ENCODE measurements around the gene DENND1A.
A peak's percentile ranks its signal among the peaks of the same experiment; 100 is the strongest.
"Not testable (repeated sequence)": the region's sequence is repeated elsewhere in the genome, so short reads cannot be mapped to it uniquely, and the experiment has no call there.

DENND1A gene

DNA sequence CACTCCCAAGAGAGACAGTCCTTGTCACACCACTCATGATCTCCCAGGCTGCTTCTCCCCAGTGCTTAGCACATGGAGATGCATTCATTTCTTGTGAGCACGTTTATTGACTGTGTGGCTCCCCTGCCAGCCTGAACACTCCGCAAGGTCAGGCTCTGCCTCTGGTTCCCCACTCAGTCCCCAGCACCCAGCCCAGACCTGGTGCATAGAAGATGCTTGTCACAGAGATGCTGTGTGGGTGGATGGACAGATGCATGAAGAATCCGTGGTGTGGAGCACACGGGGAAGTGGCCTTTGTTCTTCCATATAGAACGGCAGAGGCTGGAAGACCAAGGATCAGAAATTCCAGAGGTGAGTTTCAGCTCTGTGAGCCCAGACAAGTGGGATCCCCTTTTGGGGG is 587.7 kb downstream of the DENND1A start:
- no peak for DNase-seq

DNA sequence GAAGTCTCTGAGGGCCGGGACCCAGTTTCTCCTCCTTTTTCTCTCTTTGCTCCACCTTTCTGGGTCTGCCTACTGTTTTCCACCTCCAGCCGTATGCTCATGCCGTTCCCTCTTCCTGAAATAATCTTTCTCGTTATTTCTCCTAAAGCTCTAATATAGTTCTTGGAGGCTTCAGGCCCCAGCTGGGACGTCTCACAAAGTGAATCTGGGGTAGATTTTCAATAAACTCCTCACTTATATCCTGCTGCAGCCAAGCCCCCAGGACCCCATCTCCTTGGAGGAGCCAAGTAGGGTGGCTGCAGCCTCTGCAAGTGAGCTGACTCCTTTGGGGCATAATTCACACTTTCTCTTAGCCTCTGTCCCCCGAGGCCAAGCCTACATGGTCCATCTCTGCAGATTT is 588.1 kb downstream of the DENND1A start:
- DNase-seq, result no peak

DNA sequence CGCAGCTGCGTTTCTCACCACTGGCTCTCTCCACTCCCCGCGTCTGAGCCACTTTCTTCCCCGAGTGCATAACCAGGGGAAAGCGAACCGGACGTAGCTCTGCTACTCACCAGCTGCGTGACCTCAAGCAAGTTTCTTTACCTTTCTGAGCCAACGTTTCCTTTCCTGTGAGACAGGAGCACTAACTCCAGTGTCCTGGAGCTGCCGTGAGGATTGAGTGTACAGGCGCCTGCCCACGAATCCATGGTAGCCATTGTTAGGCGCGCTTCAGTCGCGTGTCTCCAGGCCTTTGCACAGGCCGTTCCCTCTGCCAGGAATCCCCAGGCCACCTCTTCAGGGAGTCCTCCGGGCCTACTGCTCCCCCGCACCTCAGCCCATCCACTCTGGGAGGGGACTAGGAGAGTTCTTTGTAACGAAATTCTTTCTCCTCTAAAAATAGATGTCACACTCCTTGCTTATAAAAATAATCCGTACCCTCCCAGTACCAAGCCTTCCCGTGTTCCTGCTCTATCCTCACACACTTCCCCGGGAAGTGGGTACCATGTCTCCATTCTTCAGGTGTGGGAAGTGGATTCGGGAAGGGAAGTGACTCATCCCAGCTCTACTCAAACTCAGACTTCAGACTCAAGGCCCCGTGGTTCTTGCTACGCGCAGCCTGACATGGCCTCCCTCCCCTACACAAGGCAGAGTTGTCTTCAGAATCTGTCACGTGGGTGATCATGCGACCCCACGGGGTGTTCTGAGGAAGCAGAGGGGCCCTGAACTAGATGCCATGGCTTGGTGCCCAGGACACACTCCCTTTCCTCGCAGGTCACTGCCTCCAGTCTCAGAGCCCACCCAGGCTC is 590.0 kb downstream of the DENND1A start:
- DNase-seq, result no peak

DNA sequence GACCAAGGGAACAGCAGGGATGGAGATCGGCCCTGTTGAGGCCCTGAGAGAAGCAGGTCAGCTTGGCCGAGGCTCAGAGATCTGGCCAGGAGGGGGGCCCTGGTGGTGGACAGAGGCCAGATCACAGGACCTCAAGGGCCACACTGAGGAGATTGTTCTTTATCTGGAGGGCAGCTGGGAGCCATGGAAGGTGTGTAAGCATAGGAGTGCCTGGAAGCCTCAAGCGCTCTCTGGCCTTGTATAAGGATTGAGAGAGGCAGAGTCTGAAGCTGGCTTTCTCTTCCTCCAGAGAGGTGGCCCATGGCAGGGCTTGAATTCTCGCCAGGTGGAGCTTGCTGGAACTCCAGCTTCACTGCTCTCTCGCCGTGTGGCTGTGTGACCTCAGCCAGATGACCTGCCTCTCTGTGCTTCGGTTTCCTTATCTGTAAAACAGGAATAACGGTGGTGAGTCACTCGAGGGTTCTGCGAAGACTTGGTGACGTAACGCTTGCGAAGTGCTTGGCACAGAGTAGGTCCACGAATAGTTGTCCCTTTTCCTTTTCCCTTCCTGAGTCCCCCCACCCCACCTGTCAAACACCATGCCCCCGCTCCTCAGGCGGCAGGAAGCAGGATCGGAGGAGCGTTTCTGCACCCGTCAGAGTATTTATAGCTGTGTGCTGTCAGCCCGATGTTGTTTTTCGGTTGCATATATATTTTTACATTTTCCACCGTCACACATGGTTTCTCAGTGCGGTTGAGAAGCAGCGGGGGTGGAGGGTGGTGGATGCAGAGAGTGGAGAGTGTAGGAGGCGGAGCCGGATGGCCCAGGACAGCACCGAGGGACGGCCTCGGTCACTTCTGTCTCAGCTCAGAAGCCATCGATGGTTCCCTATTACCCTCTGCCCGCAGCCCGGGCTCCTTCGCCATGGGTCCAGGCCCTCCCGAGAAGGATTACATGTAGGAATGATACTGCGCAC is 590.9 kb downstream of the DENND1A start:
- DNase-seq, result peak; percentile 34

DNA sequence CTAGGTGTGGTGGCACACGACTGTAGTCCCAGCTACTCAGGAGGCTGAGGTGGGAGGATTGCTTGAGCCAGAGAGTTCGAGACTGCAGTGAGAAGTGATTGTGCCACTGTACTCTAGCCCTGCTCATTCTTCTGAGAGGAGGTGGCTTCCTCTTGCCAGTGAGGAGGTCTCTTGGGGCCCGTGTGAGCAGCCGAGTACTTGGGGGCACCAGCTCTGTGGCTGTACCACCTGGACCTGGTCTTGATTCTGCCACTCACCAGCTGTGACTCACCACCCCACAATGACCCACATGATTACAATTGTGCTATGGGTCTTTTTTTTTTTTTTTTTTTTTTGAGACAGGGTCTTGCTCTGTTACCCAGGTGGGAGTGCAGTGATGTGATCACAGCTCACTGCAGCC is 592.0 kb downstream of the DENND1A start:
- DNase-seq, result no peak

DNA sequence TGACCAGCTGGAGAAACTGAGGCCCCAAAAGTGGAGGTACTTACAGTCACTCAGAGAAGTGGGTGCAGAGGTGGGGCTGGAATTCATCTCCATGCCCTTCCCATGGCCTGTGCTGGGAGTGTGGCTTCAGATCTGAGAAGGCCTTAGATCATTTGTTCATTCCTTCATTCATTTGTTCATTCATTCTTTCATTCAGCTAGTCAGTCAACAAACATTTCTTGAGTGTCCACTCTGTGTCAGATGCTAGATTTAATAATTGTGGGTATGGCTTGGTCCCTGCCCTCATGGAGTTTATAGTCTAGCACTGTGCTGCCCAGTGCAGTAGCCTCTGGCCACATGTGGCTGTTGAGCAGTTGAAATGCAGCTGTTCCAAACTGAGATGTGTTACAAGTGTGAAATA is 593.0 kb downstream of the DENND1A start:
- DNase-seq, result no peak

DNA sequence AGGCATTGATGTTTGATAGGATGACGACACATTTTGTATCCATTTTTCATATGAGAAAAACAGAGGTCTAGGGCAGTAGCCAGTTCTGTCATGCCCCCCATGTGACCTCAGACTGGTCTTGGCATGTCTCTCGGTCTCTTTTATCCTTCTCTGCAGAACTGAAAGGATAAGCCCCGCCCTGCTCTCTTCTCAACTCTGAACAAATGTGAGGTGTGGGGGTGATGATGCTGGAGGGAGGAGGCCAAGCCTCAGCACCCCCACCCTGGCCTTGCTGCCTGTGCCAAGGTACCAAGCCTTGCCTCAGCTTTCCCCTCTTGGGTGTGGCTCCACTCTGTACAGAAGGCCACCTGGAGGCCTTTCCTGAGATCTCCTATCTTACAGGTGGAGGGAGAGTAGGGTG is 593.5 kb downstream of the DENND1A start:
- no peak for DNase-seq

DNA sequence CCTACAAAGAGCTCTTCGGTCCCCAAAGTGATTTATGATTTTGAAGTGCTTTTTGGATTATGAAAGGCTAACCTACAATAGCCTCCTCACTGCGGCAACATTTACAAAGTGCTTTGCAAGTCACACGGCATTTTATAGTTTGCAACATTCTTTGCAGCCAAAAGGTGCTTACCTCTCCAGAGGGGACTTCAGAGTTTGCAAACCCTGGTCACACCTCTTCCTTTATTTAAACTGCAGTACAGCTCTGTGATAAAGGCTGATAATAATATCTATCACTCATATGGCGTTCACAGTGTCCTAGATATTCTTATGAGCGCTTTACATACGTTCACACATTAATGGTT is 594.0 kb downstream of the DENND1A start:
- DNase-seq, result no peak

DNA sequence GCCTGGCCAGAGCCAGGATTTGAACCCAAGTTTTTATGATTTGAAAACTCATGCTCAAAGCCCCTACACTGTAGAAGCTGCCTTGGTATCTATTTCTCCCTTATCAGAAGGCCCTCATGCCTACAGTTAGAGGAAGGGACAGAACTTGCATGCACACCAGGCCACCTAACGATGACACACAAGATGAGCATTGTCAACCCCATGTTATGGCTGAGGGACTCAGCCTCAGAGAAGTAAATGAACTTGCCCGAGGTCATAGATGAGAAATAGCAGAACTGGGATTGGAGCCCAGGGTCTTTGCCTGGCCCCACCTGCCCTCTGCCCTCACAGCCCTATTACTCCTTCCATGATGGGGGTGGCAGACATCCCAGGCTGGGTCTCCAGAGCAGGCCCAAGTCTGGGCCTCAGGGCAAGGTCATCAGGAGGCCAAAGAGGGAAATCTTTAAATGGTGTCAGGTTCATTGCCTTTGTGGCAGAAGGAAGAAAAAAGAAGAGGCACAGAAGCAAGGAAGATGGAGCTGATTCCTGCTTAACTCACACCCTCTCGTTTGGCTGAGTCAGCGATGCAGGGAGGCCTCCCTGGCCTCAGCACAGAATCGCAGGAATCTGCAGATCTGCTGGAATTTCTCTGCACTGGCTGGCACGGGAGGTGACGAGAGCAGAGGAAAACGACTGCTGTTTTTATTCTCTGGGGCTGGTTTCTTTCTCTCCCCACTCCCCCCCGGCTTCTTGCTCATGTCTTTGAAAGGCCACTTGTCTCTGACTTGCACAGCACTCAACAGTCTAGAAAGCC is 594.5 kb downstream of the DENND1A start:
- no peak for DNase-seq

DNA sequence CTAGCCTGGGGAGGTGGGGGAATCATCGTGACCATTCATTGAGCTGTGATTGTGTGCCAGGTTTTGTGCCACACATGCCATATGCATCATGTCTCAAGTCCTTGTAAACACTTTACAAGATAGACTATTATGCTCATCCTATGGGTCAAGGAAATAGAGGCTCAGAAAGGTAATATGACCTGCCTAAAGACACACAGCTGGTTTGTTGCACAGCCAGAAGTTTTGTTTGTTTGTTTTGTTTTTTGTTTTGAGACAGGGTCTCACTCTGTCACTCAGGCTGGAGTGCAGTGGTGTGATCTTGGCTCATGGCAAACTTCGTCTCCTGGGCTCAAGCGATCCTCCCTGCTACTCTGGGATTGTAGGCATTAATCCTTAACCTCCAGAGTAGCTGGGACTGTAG is 595.3 kb downstream of the DENND1A start:
- DNase-seq, result no peak

DNA sequence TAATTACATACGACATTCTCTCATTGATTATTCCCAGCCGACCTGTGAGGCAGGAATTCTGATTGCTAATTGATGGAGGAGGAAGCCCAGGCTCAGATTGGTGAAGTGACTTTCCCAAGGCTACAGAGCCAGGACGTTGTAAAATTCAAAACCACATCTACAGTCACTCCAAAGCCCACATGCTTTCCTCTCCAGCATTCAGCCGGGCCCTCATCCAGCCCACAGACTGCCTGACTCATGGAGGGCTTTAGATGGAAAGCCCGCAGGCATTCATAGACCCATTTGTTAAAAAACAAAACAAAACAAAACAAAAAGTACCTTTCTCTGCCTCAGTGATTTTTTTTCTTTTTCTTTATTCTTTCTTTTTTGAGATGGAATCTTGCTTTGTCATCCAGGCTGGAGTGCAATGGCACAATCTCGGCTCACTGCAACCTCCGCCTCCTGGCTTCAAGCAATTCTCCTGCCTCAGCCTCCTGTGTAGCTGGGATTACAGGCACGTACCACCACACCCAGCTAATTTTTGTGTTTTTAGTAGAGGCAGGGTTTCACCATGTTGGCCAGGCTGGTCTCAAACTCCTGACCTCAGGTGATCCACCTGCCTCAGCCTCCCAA is 596.8 kb downstream of the DENND1A start:
- DNase-seq, result not testable (repeated sequence)

DNA sequence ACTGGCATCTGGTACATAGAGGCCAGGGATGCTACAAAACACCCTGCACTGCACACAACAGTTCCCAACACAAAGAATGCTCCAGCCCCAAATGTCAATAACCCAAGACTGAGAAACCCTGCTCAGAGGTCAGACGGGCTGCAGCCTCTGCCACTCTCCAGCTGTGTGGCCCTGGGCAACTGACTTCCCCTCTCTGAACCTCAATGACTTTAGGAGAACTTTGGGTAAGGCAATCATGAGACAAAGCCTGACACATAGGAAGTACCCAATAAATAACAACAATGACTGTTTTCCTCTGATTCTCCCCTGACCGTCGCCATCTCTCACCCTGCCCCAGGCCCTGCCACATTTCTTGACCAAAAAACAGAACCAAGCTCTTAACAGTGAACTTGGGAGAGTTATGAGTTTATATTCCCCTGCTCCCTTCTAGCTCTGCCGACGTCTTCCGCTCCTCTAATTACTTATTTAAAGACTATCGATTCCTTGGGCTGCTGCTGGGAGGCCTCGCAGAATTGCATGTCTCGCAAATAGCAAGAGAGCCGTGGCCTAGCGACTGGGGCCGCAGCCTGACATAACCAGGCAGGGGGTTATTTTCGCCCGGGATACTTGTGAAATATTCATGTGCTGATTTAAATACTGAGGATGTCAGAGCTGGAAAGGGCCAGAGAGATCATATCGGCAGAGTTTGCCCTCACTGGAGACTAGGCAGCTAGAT is 598.4 kb downstream of the DENND1A start:
- DNase-seq, result no peak
